GM19324 (cell line): Measurements from ENCODE around the gene SULT1B1.
"Not testable (repeated sequence)": the region's sequence is repeated elsewhere in the genome, so short reads cannot be mapped to it uniquely, and the experiment has no call there.

Experiments
- ATAC-seq: cut with Tn5 transposase; IDR thresholded peaks from one replicate; pipeline ENCODE4 v1.9.1; 2021; ENCODE audit warnings: mild to moderate bottlenecking, moderate library complexity; ENCODE audit not compliant: unreplicated experiment, low FRiP score

Gene SULT1B1

DNA sequence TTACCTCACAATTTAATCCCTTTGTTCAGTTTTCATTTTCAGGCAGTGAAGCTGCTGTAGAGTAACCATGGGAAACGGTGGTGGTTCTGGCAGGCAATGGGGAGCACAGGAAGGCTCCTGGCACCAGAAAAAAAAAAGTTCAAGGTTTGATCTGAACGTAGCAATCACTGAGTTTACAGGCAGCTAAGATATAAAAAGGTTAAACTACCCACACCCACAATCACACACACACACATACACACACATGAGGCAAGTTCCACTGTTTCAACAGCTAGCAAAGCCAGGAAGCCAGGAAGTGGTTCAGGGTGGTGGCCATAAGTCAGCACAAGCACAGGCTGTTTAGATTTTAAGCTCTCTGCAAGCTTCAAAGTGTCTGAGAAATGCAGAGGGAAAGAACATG lies at the start of gene SULT1B1:
TSS of gene SULT1B1 (minus strand) at position 166 of the 400 bp plus-strand sequence. CDS start 5,403 bp downstream, outside the sequence.
- ATAC-seq = no peak

DNA sequence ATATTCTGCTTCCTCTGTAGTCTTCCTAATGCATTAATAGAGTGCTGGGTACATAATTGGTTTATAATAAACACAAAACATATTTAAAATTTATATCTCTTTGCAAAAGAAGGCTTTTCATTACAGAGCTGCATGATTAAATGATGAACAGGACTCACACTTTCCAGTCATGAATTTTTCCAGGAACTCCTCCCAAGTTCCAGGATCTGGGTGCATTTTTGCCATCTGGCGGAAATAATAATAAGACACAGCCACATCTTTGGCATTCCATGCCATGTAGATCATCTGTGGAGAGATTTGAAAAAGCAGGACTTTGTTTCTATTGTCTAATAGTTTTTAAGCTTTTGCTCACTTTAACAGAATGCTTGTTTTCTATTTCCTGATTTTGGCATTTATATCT lies 40.2 kb upstream of the SULT1B1 start:
- no peak for ATAC-seq

DNA sequence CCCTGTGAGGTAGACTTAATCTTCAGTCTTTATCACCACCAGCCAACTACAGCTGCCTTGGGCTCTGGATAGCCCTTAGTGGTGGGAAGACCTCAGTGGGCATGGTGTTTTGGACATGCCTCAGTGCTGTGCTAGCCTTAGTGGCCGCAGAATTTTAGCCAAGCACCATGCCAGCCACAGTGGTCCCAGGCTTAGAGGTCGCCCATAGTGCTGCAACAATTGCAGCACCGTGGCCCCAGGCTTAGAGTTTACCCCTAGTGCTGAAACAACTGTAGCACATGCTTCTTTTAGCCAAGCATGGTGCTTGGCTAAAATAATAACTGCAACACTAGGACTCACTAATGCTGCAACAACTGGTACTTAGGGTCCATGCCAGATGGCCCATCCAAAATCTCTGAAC lies 38.9 kb upstream of the SULT1B1 start:
- no peak for ATAC-seq

DNA sequence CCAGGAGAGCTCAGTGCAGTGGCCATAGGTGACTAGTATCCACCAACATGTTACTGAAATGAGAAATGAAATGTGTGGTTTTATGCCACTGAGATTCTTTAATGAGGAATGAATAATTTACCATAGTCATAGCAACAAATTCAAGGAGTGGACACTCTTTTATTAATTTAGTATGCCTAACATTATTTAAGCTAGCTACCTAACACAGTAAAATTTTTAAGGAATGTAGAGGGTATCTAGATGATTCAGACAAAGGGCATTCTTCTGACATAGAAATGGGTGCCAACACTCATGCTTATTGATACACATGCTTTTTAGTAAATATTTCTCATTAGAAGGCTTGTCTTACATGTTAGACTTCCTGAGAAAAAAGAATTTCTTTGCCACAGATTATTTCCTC lies 33.3 kb upstream of the SULT1B1 start:
- no peak for ATAC-seq

DNA sequence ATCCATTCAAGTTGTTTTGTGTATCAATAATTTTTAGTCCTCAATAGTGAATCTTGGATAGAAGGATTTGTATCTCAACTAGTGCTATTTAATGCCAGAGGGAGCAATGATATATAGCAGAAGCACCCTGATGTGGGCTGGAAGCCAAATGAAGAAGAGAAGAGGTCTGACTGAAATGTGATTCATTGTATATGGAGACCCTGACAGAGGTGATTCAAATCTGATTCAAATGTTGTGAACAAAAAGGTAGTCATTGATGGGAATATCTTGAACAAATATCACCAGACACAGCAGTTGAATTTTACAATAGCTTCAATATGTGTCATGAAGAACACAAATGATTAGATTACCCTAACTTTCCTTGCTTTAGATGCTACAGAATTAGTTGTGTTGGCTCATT lies 27.5 kb upstream of the SULT1B1 start:
- no peak for ATAC-seq

DNA sequence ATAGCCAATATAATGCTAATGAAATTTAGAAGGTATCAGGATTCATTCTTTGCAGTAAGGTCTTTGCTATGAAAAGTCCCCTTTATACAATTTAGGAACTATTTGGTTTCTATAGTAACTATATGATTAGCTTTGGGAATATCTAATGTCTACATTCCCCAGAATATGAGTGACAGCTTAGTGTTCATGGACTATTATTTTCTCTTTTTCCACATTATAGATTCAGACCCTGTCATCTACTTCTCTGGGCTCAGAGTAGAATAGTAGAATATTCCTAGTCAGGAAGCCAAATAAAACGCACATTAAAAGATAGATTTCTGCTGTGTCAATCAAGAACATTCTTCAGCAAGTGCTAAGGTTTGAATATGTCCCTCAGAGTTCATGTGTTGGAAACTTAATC lies 26.1 kb upstream of the SULT1B1 start:
- no peak for ATAC-seq

DNA sequence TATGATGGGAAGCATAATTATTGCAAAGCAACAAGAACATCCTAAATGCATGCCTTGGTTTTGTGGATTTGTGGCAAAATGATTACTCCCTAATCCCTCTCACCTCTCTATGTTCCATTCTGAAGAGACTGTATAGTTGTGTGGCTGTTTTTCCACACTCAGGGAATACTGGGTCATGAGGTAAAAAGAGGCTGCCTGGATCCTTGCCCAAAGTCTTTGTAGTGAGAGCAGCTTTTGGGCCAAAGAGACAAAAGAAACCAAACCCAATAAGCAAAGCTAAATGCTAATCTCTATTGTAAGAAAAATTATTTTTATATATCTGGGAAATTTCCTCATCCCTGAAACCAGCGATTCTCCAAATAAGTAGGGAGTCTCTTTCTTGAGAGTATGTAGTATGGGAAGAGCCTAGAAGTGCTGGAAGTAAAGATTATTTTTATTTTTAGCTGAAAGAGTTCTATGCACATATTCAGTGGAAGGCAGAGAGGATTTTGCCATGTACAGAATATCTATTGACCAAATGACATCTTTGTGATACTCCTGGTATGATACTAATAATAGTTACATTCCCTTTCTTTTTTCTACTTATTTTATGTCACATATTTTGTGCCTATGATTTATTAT lies 24.9 kb upstream of the SULT1B1 start:
- ATAC-seq = no peak

DNA sequence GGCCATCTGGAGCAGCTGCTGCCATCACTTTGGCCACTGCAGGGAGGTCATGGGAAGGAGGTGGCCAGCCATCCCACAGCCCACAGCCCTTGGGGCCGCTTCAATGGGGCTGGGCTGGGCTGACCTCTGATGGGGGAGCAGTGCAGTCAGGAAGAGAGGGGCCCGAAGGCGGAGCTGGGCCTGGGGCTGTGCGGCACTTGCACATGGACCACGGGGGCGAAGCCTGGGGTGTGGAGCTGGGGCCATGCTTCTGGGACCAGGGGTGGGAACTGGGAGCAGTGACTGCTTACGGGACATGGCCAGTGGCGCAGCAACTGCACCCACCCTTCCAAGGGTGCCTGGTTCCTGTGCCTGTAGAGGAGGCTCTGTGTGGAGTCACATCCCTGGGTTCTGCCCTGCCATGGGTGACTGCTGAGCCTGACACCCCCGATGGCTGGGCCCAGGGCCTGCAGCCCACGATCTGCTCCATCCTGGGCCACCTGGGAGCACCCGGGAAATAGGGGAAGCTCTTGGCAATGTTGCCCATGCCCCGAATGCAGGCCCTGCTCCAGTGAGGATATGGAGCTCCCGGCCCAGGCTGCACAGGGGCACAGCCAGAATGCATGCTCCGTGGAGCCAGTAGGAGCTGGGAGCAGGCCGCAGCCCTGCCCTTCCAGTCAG lies 22.4 kb upstream of the SULT1B1 start:
- ATAC-seq = no peak

DNA sequence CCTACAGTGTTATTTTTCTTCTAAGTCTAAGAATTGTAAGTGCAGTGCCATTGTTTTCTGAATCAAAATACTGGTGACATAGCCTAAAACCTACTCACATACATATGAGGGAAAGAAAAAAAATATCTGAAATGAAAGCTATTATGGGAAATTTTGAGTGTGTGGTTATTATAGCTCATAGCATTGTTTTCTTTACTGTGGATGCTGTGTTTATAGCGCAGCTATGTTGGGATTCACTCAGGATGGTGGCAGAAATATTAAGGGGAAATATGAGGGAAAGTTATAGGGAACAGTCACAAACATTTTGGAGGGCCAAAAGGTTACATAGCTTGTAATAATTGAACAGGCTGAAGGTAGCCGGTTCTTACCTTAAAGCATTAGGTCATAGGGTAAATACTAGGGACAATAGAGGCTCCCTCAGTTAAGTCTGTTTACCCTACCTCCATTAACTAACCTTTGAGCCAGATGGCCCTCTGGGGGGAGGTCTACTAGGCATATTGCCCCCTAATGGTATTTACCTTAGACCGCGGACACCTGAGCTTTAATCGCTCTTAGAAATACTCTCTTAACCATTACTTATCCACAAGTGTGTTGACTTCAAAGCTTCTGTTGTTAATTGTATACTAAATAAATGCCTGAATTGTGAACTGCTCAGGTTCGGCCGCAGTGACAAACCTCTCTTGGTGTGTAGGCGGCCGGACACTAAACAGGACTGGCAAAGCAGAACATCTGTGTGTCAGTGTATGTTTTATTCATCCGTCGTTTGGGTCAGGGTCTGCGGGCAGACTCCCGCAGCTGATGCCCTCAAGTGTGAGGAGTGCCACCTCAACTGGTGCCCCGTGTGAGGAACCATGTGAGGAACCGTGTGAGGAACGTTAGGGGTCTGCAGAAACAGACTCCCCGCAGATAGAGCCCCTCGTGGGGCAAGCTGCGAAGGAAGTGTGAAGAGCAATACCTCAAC lies 21.3 kb upstream of the SULT1B1 start:
- ATAC-seq = no peak

DNA sequence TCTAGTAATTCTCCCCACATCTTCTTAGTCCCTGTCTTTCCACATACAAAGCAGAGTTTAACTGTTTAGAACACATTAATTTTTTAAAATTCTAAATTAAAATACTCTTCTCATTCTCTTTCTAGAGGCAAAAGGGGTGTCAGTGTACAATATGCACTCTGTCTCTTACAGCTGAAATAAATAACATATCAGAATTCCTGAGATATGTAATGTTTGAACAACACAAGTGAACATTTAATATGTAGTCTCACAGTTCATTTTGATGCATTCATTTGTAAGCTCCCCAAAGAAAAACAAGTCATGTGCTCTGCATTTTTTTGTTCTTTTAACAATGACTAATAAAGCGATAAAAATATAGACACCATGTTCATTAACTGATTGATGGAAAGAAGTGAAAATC lies 19.7 kb upstream of the SULT1B1 start:
- no peak for ATAC-seq

DNA sequence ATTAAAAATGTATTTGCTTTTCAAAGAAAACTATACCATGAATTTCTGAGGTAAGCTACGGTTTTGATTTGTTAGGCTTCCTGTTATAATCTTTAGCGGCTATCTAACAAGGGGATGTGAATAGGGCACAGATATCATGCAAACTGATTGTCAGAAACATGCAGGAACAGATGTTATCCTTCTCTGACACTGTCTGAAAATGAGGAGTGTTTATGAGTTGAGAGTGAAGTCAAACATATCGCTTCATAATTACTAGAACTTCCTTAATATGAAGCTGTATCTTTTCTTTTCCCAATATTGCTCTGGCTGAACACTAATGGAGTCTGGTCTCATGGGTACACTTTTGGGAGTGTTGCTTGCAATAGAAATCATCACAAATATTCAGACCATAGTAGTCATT lies 16.3 kb upstream of the SULT1B1 start:
- no peak for ATAC-seq

DNA sequence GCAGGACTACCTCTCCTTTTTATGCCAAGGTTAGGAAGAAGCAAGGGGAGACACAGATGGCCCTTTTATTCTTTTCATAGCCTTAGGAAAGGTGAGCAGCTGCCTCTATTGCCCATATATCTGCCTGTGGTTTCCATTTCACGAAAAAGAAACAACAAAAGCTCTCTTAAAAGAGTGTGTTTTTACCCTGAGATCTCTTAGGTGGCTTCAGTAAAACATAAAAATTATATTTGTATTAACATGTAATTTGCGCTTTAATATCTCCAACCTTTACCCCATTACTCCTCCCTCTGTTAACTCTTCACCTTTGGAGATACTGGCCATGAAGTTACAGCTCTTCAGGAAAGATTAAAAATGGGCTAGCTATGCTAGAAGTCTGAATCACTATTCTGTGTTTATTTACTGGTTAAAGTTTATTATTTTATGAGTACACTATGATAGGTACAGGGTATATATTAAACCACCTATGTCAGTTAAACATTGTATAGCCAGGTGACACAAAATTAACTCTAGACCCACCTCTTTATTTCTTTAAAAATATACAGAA lies 15.0 kb upstream of the SULT1B1 start:
- ATAC-seq = no peak

DNA sequence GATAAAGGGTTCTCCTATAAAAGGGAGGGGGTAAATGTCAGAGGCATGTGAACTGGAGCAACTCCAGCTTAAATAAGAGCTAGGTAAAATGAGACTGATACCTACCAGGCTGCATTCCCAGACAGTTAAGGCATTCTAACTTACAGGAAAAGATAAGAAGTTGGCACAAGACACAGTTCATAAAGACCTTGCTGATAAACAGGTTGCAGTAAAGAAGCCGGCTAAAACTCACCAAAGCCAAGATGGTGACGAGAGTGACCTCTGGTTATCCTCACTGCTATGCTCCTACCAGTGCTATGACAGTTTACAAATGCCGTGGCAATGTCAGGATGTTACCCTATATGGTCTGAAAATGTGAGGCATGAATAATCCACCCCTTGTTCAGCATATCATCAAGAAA lies 13.1 kb upstream of the SULT1B1 start:
- ATAC-seq = no peak

DNA sequence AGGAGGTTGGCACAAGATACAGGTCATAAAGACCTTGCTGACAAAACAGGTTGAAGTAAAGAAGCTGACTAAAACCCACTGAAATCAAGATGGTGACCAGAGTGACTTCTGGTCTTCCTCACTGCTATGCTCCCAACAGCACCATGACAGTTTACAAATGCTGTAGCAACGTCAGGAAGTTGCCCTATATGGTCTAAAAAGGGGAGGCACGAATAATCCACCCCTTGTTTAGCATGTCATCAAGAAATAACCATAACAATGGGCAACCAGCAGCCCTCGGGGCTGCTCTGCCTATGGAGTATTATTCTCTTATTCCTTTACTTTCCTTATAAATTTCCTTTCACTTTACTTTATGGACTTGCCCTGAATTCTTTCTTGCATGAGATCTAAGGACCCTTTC lies 8.1 kb upstream of the SULT1B1 start:
- not testable (repeated sequence) for ATAC-seq

DNA sequence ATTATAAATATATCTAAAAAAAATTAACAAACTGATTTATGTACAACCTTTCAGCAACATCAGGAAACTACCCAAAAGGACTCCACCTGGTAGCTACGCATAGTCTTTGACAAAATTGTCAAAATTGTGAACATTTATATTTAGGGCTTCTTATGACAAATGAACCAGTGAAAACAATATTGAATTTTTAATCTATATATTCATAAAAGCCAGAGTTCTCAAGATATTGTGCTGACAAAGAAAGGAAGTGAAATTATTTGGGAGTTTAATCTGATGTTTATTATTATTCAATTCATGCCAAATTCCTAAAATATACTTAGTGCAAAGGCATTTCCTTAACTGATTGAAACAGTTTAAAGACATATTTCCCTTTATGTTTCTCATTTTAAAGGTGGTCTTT lies 5.3 kb upstream of the SULT1B1 start:
- ATAC-seq = no peak

DNA sequence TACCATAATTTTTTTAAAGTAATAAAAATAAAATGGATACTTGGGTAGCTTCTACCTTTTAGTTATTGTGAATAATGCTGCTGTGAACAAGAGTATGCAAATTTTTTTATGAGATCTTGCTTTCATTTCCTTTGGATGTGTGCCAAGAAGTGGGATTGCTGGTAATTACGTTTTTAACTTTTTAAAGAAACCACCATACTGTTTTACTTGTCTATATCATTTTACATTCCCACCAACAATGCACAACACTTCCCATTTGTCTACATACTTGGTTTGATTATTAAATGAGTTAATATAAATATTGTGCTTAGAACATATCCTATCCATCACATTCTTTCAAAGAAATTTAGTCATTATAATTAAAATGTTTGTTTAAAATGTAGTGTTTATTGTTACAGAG lies 3.9 kb upstream of the SULT1B1 start:
- no peak for ATAC-seq

DNA sequence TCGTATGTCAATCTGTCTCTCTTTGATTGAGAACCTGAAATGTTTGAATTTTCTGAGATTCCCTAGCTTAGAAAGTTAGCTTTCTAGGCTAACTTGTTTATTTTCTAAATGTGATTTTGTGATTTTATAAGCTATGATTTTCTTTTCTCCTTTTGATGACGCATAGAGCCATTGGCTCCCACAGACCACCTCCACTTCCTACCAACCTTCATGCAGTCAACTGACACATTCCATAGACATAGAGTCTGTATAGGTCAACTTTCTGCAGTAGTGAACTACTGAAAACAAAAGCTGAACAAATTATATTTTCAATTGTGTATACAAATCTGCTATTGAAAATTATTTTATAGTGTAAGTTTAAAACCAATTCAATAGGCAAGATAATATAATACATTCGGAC lies 2.8 kb upstream of the SULT1B1 start:
- no peak for ATAC-seq

DNA sequence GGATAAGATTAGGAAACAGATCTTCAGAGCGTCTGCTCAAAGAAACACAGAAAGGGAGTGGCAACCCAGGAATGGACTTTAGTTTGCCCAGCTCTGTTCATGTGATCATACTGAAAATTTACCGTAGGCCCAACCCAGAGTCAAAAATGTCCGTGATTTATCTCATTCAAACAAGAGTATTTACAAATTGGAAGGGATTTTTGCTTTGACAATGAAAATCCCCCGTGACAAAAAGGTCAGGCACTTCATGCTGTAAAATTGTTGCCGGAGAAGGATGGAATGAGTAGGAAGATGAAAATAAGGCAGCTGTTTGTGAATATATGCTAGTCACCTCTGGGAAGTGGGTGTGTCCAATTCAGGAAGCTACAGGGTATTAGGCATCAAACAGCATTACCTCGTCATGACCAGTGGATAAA lies 1.2 kb downstream of the SULT1B1 start:
- ATAC-seq = no peak

DNA sequence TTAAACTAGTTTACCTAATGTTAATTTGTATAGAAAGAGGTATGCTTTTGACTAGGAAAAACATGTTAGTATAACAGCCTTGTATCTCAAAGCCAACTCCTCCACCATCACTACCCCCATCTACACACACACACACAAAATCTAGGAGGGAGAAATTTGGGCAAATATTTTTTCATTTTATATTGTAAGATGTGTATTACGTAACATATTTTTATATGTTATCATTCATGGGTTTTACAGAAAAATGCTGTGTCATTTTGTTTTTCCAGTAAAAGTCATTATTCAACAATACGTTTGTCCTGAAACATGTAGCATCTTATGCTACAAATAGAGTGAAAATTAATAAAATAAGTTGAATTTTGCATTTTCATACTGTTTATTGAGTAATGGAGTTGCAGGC lies 3.0 kb downstream of the SULT1B1 start:
- ATAC-seq = no peak

DNA sequence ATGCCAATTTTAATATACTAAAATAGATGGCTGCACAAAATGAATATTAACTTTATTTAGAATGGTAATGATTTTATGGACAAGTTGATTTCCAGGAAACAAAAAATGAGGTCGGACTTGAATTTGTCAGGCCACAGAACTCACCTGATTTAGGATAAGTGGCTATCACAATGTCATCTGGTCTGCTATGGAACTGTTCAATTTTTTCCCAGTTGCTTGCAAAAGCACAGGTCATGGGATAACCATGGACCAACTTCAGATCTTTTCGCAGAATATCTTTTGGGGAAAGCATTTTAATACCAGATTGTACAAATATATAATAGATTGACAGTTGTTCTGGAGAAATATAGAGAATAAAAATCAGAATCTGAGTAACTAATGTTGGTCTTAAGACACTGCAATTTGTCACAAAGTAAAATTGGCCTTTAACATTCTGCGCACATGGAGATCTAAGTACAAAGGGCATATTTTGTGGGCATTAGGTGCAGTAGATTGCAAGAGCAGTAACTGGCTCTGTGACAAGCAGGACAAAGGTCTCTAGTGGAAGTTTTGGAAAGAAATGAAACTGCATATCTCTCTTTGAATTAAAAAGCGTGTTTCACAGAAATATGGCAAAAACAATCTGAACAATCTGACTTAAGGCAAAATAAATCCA lies 5.4 kb downstream of the SULT1B1 start:
- ATAC-seq = no peak

DNA sequence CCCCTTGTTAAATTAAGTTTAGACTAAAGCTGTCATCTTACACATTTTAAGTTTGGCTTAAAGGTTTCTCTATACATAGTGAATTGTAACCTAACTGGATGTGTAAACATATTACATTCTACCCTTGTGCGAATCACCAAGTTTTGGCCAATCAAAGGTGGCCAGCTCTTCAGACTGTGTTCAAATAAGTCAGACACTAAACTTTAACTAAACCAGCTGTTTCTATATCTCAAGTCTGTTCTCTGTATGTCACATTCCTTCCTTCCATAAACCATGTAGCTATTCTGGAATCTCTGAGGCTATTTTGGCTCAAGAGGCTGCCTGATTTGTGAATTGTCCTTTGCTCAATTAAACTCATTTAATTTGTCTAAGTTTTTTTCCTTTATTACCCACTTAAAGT lies 6.7 kb downstream of the SULT1B1 start:
- no peak for ATAC-seq
